Left lung (tissue), 10 donors: ENCODE results near the gene ANKRD2. TPM values are rescaled to one million over a fixed set of nuclear protein-coding genes. Genes with fewer than 3 reads are reported as not detected.

Experiments
- ATAC-seq: fragments of 200-7000 bp; cut with Tn5 transposase; one replicate; pipeline ENCODE4 v1.9.1; 2020; ENCODE audit warnings: moderate library complexity
- DNase-seq, 4 donors: peaks; one replicate each; pipeline ENCODE4 v3.0.0-alpha.2; 2013 to 2020
- H3K27ac ChIP-seq, 2 donors: fragments of 200-600 bp; sonication (generic) in 1 of 2; one replicate each; pipeline versions ENCODE4 v1.5.0 to v1.8.0; 2020 to 2021
- H3K27me3 ChIP-seq, 2 donors: fragments of 200-600 bp; sonication (generic) in 1 of 2; one replicate each; pipeline versions ENCODE4 v1.5.0 to v1.8.0; 2020 to 2021
- H3K36me3 ChIP-seq, 2 donors: fragments of 200-600 bp; sonication (generic) in 1 of 2; one replicate each; pipeline versions ENCODE4 v1.5.0 to v1.8.0; 2020 to 2021
- H3K4me1 ChIP-seq, 2 donors: fragments of 200-600 bp; one replicate each; pipeline ENCODE4 v1.8.0; 2021
- H3K4me3 ChIP-seq, 2 donors: fragments of 200-600 bp; sonication (generic) in 1 of 2; one replicate each; pipeline versions ENCODE4 v1.5.0 to v1.8.0; 2020 to 2021; ENCODE audit warnings: mild to moderate bottlenecking in 1 of 2
- H3K9me3 ChIP-seq, 2 donors: fragments of 200-600 bp; sonication (generic) in 1 of 2; one replicate each; pipeline versions ENCODE4 v1.5.0 to v1.8.0; 2020 to 2021
- intact Hi-C, 2 donors: fragments of 100-400 bp; cut with DNase I; formaldehyde crosslinking; loops; one replicate each; pipeline versions ENCODE4 v1.11.2 to v1.14.2; 2022
- polyA plus RNA-seq, 6 donors: library from polyadenylated mRNA; unstranded; fragments of 120-200 nt; gene quantifications; one replicate each; pipeline ENCODE4 v1.2.1, GENCODE V29; 2013; ENCODE audit not compliant: insufficient read length in 6 of 6
- total RNA-seq, 2 donors: library from RNA; stranded (reverse); fragmentation: NEBNext Ultra II Directional; extraction: Animal tissue kit (Norgen Biotek cat#: 25700); gene quantifications; one replicate each; pipeline ENCODE4 v1.2.1, GENCODE V29; 2021
- TF ChIP-seq, protein P1 (sequence below), 2 donors: fragments of 200-600 bp; sonication (generic) in 1 of 2; IDR thresholded peaks; one replicate each; pipeline versions ENCODE4 v1.5.0 to v1.8.0; 2021; ENCODE audit warnings: antibody characterized with exemption in 2 of 2
- donor health status: DM: no; HTN: yes; CAD: no.
- donor health status: DM: no; HTN: no; CAD: no.

Gene ANKRD2
- total and polyA plus RNA-seq, 8 donors, result 0.18 to 1.9 (median 0.27) TPM

- H3K4me3 ChIP-seq, result no peak within 1 kb of the TSS
- TF ChIP-seq, protein P1, sequence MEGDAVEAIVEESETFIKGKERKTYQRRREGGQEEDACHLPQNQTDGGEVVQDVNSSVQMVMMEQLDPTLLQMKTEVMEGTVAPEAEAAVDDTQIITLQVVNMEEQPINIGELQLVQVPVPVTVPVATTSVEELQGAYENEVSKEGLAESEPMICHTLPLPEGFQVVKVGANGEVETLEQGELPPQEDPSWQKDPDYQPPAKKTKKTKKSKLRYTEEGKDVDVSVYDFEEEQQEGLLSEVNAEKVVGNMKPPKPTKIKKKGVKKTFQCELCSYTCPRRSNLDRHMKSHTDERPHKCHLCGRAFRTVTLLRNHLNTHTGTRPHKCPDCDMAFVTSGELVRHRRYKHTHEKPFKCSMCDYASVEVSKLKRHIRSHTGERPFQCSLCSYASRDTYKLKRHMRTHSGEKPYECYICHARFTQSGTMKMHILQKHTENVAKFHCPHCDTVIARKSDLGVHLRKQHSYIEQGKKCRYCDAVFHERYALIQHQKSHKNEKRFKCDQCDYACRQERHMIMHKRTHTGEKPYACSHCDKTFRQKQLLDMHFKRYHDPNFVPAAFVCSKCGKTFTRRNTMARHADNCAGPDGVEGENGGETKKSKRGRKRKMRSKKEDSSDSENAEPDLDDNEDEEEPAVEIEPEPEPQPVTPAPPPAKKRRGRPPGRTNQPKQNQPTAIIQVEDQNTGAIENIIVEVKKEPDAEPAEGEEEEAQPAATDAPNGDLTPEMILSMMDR (IDR thresholded peaks at IDR 0.05), result no peak
Observed at GRCh38 chr10:97584060-97584797, 11.7 kb downstream of the ANKRD2 start, which contains the start of gene HOGA1. TSS of gene HOGA1 (plus strand) at chr10:97584389. CDS start at chr10:97584704, 315 bp downstream.

GRCh38 chr10:97584798-97585438 lies 12.3 kb downstream of the ANKRD2 start:
- Histone ChIP-seq H3K4me1 (no peaks in the 10 kb centered on the region), H3K27me3 (no peaks in the 10 kb centered on the region), H3K27ac (no peak overlapping the region), H3K36me3 (no peaks in the 10 kb centered on the region), H3K9me3 (no peaks in the 10 kb centered on the region), H3K4me3 (no peak overlapping the region)
- DNase-seq, result no peak
- TF ChIP-seq, protein P1 (IDR thresholded peaks at IDR 0.05), result no peak
- intact Hi-C loops, result no loop called here
- no peak for ATAC-seq

More at GRCh38 chr10:97584060-97584797, 11.7 kb downstream of the ANKRD2 start, which contains the start of gene HOGA1:
- no peaks in the 10 kb centered on the region for H3K36me3 ChIP-seq
- no peak within 1 kb of the TSS for H3K27ac ChIP-seq
- intact Hi-C loops, result no loop called here
- H3K27me3 ChIP-seq, result no peaks in the 10 kb centered on the region
- H3K4me1 ChIP-seq, result no peaks in the 10 kb centered on the region
- peak; percentile 84 for ATAC-seq
- DNase-seq, result peak in 2 of 4 donors; percentile 16 to 61
- H3K9me3 ChIP-seq, result no peaks in the 10 kb centered on the region

DNA sequence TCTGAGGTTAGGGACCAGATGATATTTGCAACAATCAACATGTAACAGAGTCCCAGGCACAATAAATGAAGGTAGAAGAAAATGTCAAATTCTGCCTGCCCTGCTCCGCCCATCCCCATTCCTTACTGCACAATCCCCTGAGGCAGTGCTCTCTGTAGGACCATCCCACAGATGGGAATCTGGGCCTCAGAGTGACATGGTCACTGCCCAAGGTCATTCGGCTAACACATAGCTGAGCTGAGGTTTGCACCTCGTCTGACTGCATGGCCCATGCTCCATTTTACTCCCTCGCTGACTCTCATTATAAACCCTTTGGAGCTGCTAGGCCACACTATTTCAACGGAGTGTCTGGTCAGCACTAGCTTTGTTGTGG lies 12.8 kb downstream of the ANKRD2 start:
- H3K4me3 ChIP-seq, result no peak overlapping the region
- no peak overlapping the region for H3K27ac ChIP-seq
- TF ChIP-seq, protein P1 (IDR thresholded peaks at IDR 0.05), result no peak
- ATAC-seq (no peak), DNase-seq (no peak)
- H3K9me3 ChIP-seq, result no peaks in the 10 kb centered on the region
- no peaks in the 10 kb centered on the region for H3K36me3 ChIP-seq
- H3K27me3 ChIP-seq, result no peaks in the 10 kb centered on the region
- intact Hi-C loops, result no loop called here
- H3K4me1 ChIP-seq, result no peaks in the 10 kb centered on the region

DNA sequence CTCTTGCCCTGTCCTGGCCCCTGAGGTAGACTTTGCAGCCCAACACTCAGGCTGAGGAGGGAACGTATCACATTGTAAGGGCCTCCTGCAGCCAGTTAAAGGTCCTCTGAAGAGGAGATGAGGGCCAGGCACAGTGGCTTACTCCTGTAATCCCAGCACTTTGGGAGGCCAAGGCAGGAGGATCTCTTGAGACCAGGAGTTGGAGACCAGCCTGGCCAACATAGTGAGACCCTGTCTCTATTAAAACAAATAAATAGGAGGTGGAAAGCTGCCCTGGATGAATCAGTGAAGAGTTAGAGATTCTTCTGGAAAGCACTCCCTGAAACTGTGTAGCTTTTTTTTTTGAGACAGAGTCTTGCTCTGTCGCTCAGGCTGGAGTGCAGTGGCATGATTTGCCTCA lies 14.6 kb downstream of the ANKRD2 start:
- Histone ChIP-seq H3K4me1 (no peaks in the 10 kb centered on the region), H3K27me3 (no peaks in the 10 kb centered on the region), H3K36me3 (no peaks in the 10 kb centered on the region), H3K27ac (no peak overlapping the region), H3K4me3 (no peak overlapping the region), H3K9me3 (no peaks in the 10 kb centered on the region)
- TF ChIP-seq, protein P1 (IDR thresholded peaks at IDR 0.05), result no peak
- ATAC-seq (no peak), DNase-seq (no peak)
- intact Hi-C loops, result no loop called here

GRCh38 chr10:97589479-97589878 lies 16.9 kb downstream of the ANKRD2 start, which contains the start of gene C10orf62:
TSS of gene C10orf62 (plus strand) at chr10:97589721. CDS start at chr10:97589898, 177 bp downstream.
- no peak within 1 kb of the TSS for H3K27ac ChIP-seq
- no peaks in the 10 kb centered on the region for H3K27me3 ChIP-seq
- intact Hi-C loops, result no loop called here
- no peaks in the 10 kb centered on the region for H3K4me1 ChIP-seq
- H3K4me3 ChIP-seq, result no peak within 1 kb of the TSS
- TF ChIP-seq, protein P1 (IDR thresholded peaks at IDR 0.05), result no peak
- no peaks in the 10 kb centered on the region for H3K36me3 ChIP-seq
- ATAC-seq (no peak), DNase-seq (peak in 1 of 4 donors; percentile 20)
- H3K9me3 ChIP-seq, result no peaks in the 10 kb centered on the region
